H1 (cell line): ENCODE data around the gene ADAMTS4. TPM values are rescaled to one million over a fixed set of nuclear protein-coding genes. Genes with fewer than 3 reads are reported as not detected.

ENCODE experiments used
- ASH2L ChIP-seq: fragments of 200-600, 300-600 bp; sonication (generic); IDR thresholded peaks from one replicate; pipeline ENCODE4 v1.7.1; 2017; ENCODE audit warnings: low read length
- CREB1 ChIP-seq: IDR thresholded peaks from 2 replicates; pipeline ENCODE4 v1.6.1; 2012; ENCODE audit warnings: inconsistent platforms
- EP300 ChIP-seq, 2 experiments: IDR thresholded peaks; 1 replicate in 1 of 2; 2 replicates in 1 of 2; pipeline ENCODE4 v1.6.1; 2011 to 2012; ENCODE audit warnings: low read depth in 2 of 2, low read length in 2 of 2, mild to moderate bottlenecking in 2 of 2, borderline replicate concordance in 1 of 2, inconsistent platforms in 1 of 2, moderate library complexity in 1 of 2
- HDAC6 ChIP-seq: IDR thresholded peaks from one replicate; pipeline ENCODE4 v1.7.1; 2012; ENCODE audit warnings: low read depth, mild to moderate bottlenecking, inconsistent platforms, low read length, moderate library complexity
- JUND ChIP-seq: IDR thresholded peaks from 2 replicates; pipeline ENCODE4 v1.6.1; 2011; ENCODE audit warnings: mild to moderate bottlenecking, improper control_type of control experiment, low read length
- MAFK ChIP-seq: IDR thresholded peaks from 2 replicates; pipeline ENCODE4 v1.6.1; 2012; ENCODE audit warnings: low read depth, mild to moderate bottlenecking, improper control_type of control experiment, low read length
- RAD21 ChIP-seq, 2 experiments: IDR thresholded peaks in 1 of 2; conservative IDR thresholded peaks in 1 of 2; 2 replicates each; pipeline ENCODE4 v1.6.1; 2011; ENCODE audit warnings: low read depth in 2 of 2, low read length in 2 of 2, improper control_type of control experiment in 1 of 2, inconsistent platforms in 1 of 2, mild to moderate bottlenecking in 1 of 2, moderate library complexity in 1 of 2
- RNF2 ChIP-seq: fragments of 200-900, 300-1000 bp; sonication (generic); IDR thresholded peaks from 2 replicates; pipeline ENCODE4 v1.7.1; 2016; ENCODE audit warnings: borderline replicate concordance, low read depth, mild to moderate bottlenecking, antibody characterized with exemption, low read length; ENCODE audit not compliant: poor library complexity, severe bottlenecking; ENCODE audit errors: missing control alignments
- SIN3A ChIP-seq, 2 experiments: IDR thresholded peaks in 1 of 2; conservative IDR thresholded peaks in 1 of 2; 2 replicates each; pipeline ENCODE4 v1.6.1; 2011 to 2012; ENCODE audit warnings: low read length in 2 of 2, improper control_type of control experiment in 1 of 2, low read depth in 1 of 2, mild to moderate bottlenecking in 1 of 2
- SIRT6 ChIP-seq: IDR thresholded peaks from one replicate; pipeline ENCODE4 v1.7.1; 2012; ENCODE audit warnings: low read length, inconsistent platforms
- TAF7 ChIP-seq: optimal IDR thresholded peaks from 2 replicates; pipeline ENCODE3; 2011; ENCODE audit warnings: low read depth, mild to moderate bottlenecking, inconsistent platforms, low read length, moderate library complexity, borderline replicate concordance
- TEAD4 ChIP-seq: IDR thresholded peaks from 2 replicates; pipeline ENCODE4 v1.6.1; 2012; ENCODE audit warnings: low read depth, low read length, inconsistent platforms, mixed read lengths
- polyA plus RNA-seq, 7 experiments: library from polyadenylated mRNA; depleted of rRNA in 3 of 7; stranded (reverse) in 5 of 7; unstranded in 2 of 7; fragments of >200 nt in 5 of 7; fragments of 200-250 nt in 2 of 7; gene quantifications; 1 replicate in 5 of 7; 2 replicates in 1 of 7; 4 replicates in 1 of 7; pipeline versions ENCODE4 v1.2.1 to v1.2.3, GENCODE V29; 2011 to 2013; ENCODE audit warnings: missing spikeins in 2 of 7, mixed read lengths in 2 of 7
- total RNA-seq: library from RNA; stranded (reverse); fragmentation: NEBNext Ultra II Directional; extraction: Animal tissue kit (Norgen Biotek cat#: 25700); gene quantifications from 2 replicates; pipeline ENCODE4 v1.2.1, GENCODE V29; 2021

Gene ADAMTS4
- total and polyA plus RNA-seq, 2 of the 8 experiments (the other 6 are each of a cell fraction or from before 2014, with no cell fraction given) = 4.6 to 7.2 TPM

DNA sequence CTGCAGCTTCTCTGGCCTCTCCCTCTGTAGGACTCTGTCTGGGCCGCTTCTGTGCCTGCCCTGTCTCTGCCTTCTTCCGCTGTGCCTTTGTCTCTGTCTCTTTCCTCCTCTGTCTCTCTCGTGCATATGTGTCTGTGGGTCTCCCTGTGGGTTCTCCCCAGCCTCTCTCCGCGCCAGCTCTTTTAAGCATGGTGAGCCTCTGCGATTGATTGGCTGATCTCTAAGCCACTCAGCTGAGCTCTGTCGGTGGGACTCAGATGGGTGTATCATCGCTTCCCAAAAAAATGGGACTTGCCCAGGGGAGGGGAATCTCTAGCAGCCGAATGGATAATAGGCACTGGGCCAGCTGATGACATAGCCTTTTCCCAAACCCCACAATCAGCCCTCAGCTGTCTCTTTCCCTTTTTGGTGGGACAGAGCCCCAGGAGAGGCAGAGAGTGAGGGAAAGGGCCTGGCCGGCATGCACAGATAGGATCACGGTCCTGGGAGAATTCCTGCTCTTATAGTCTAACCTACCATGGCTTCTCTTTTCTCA is at the start of gene ADAMTS4 (continued):
- TF ChIP-seq EP300 (IDR thresholded peaks at IDR 0.05; ENCODE audit: borderline replicate concordance in 1 of 2, low read depth in 2 of 2, low read length in 2 of 2) (no peak), JUND (no peak), TEAD4 (no peak), SIRT6 (no peak), TAF7 (peak; percentile 52), HDAC6 (no peak), ASH2L (no peak), MAFK (no peak), SIN3A (conservative IDR thresholded peaks at IDR 0.05 in 1 of 2, IDR thresholded peaks at IDR 0.05 in 1 of 2; ENCODE audit: low read depth in 1 of 2, low read length in 2 of 2) (no peak), RNF2 (no peak), RAD21 (IDR thresholded peaks at IDR 0.05 in 1 of 2, conservative IDR thresholded peaks at IDR 0.05 in 1 of 2; ENCODE audit: low read depth in 2 of 2, low read length in 2 of 2) (no peak), CREB1 (no peak)
